HCT116 (cell line): ENCODE results near the gene L1CAM. TPM values are rescaled to one million over a fixed set of nuclear protein-coding genes. Genes with fewer than 3 reads are reported as not detected.

Experiments used
- ATAC-seq: fragments of 200-7000 bp; cut with Tn5 transposase; 2 replicates; pipeline ENCODE4 v1.9.1; 2020; ENCODE audit warnings: mild to moderate bottlenecking, moderate library complexity
- BruUV-seq: library from RNA; stranded (reverse); fragments of 400-500 nt; replicated peaks from 2 replicates; lab custom pipeline; 2021; lab: Mats Ljungman, UMichigan
- CTCF ChIA-PET: fragments of 300-600 bp; sonication (Branson Sonifier 250); formaldehyde crosslinking; loops from one replicate; lab custom pipeline; 2021; ENCODE audit warnings: antibody characterized with exemption; lab: Charles Lee
- POLR2A ChIA-PET: fragments of 300-600, 350-600 bp; sonication (Branson Sonifier 250); formaldehyde crosslinking; loops from one replicate; lab custom pipeline; 2021; ENCODE audit warnings: antibody characterized with exemption; lab: Charles Lee
- RAD21 ChIA-PET, 2 experiments: fragments of 300-600 bp; sonication (Branson Sonifier 250); formaldehyde crosslinking; loops; one replicate each; lab custom pipeline; 2023; ENCODE audit warnings: low total read pairs in 2 of 2; ENCODE audit not compliant: uncharacterized antibody in 2 of 2, unreplicated experiment in 2 of 2, low non-redundant PET in 1 of 2; lab: Charles Lee
- DNase-seq: peaks from one replicate; pipeline ENCODE4 v3.0.0-alpha.2; 2010; ENCODE audit warnings: low read depth, low spot score
- H2AFZ ChIP-seq: fragments of 200-600 bp; shearing (Covaris generic), sonication (generic); 2 replicates; pipeline ENCODE4 v1.6.1; 2017; ENCODE audit warnings: low read depth, mixed run types, mixed read lengths, antibody characterized with exemption, low read length; ENCODE audit not compliant: poor library complexity, severe bottlenecking
- H3K27ac ChIP-seq: 2 replicates; pipeline ENCODE4 v1.5.1; 2012; ENCODE audit warnings: low read depth, low read length
- H3K27me3 ChIP-seq: fragments of 200-600 bp; sonication (generic); 2 replicates; pipeline ENCODE4 v1.6.1; 2016; ENCODE audit warnings: mixed run types, low read length, mixed read lengths; ENCODE audit not compliant: insufficient read depth
- H3K36me3 ChIP-seq, 2 experiments: fragments of 200-500 bp in 1 of 2; fragments of 200-600 bp in 1 of 2; sonication (Bioruptor generic) in 1 of 2; sonication (generic) in 1 of 2; 2 replicates each; pipeline versions ENCODE4 v1.5.1 to v1.6.1; 2014 to 2016; ENCODE audit warnings: low read length in 2 of 2, inconsistent platforms in 1 of 2, mixed read lengths in 1 of 2, mixed run types in 1 of 2; ENCODE audit not compliant: insufficient read depth in 2 of 2, control insufficient read depth in 1 of 2
- H3K4me1 ChIP-seq, 2 experiments: fragments of 200-600 bp in 1 of 2; sonication (generic) in 1 of 2; 2 replicates each; pipeline versions ENCODE4 v1.5.1 to v1.6.1; 2012 to 2017; ENCODE audit warnings: low read length in 2 of 2, inconsistent platforms in 1 of 2, mild to moderate bottlenecking in 1 of 2, mixed read lengths in 1 of 2, mixed run types in 1 of 2, moderate library complexity in 1 of 2; ENCODE audit not compliant: insufficient read depth in 2 of 2, control insufficient read depth in 1 of 2
- H3K4me2 ChIP-seq: fragments of 200-600 bp; sonication (generic); 2 replicates; pipeline ENCODE4 v1.6.1; 2017; ENCODE audit warnings: mixed run types, low read length, mixed read lengths
- H3K4me3 ChIP-seq, 2 experiments: fragments of 200-600 bp in 1 of 2; sonication (generic) in 1 of 2; replicated peaks in 1 of 2; 2 replicates each; pipeline ENCODE4 v1.5.1; 2011 to 2016; ENCODE audit warnings: low read length in 2 of 2, control low read depth in 1 of 2, low read depth in 1 of 2, mild to moderate bottlenecking in 1 of 2, mixed read lengths in 1 of 2, mixed run types in 1 of 2
- H3K79me2 ChIP-seq: fragments of 200-600 bp; sonication (generic); 2 replicates; pipeline ENCODE4 v1.6.1; 2017; ENCODE audit warnings: mild to moderate bottlenecking, mixed run types, low read length, moderate library complexity, mixed read lengths; ENCODE audit not compliant: insufficient read depth
- H3K9ac ChIP-seq: fragments of 200-600 bp; sonication (generic); 2 replicates; pipeline ENCODE4 v1.6.1; 2016; ENCODE audit warnings: low read length, mixed read lengths
- H3K9me2 ChIP-seq: fragments of 200-600 bp; sonication (generic), shearing (Covaris generic); 2 replicates; pipeline ENCODE4 v1.6.1; 2017; ENCODE audit warnings: mixed run types, mild to moderate bottlenecking, moderate library complexity; ENCODE audit not compliant: insufficient read depth
- H3K9me3 ChIP-seq, 2 experiments: fragments of 200-500 bp in 1 of 2; fragments of 200-600 bp in 1 of 2; sonication (Bioruptor generic) in 1 of 2; sonication (generic) in 1 of 2; 2 replicates each; pipeline ENCODE4 v1.6.1; 2014 to 2017; ENCODE audit warnings: low read length in 2 of 2, mixed read lengths in 2 of 2, inconsistent platforms in 1 of 2, low read depth in 1 of 2, mild to moderate bottlenecking in 1 of 2, mixed run types in 1 of 2, moderate library complexity in 1 of 2; ENCODE audit not compliant: control insufficient read depth in 1 of 2, insufficient read depth in 1 of 2
- H4K20me1 ChIP-seq: fragments of 200-600 bp; sonication (generic), shearing (Covaris generic); 2 replicates; pipeline ENCODE4 v1.6.1; 2017; ENCODE audit warnings: mixed run types, mild to moderate bottlenecking, moderate library complexity; ENCODE audit not compliant: insufficient read depth
- MAX ChIP-seq: IDR thresholded peaks from 2 replicates; pipeline ENCODE4 v1.6.1; 2012
- POLR2A ChIP-seq: IDR thresholded peaks from 2 replicates; pipeline ENCODE4 v1.7.0; 2011; ENCODE audit warnings: borderline replicate concordance; ENCODE audit not compliant: insufficient read depth, insufficient read length; ENCODE audit errors: extremely low read depth
- POLR2AphosphoS5 ChIP-seq: IDR thresholded peaks from 2 replicates; pipeline ENCODE4 v1.6.1; 2011; ENCODE audit warnings: mild to moderate bottlenecking, low read depth, low read length, moderate library complexity
- RAD21 ChIP-seq: IDR thresholded peaks from 2 replicates; pipeline ENCODE4 v1.6.1; 2012; ENCODE audit warnings: low read depth, mild to moderate bottlenecking
- REST ChIP-seq: IDR thresholded peaks from 2 replicates; pipeline ENCODE4 v1.6.1; 2012; ENCODE audit warnings: low read depth
- SIN3A ChIP-seq: IDR thresholded peaks from 2 replicates; pipeline ENCODE4 v1.6.1; 2012; ENCODE audit warnings: low read depth
- SP1 ChIP-seq: IDR thresholded peaks from 2 replicates; pipeline ENCODE4 v1.6.1; 2012; ENCODE audit warnings: low read depth
- YY1 ChIP-seq: IDR thresholded peaks from 2 replicates; pipeline ENCODE4 v1.6.1; 2011; ENCODE audit warnings: low read length, low read depth, moderate library complexity, mild to moderate bottlenecking; ENCODE audit not compliant: insufficient replicate concordance; ENCODE audit errors: extremely low read depth
- intact Hi-C: fragments of 100-400 bp; cut with micrococcal nuclease; formaldehyde crosslinking; loops from 2 replicates; pipeline ENCODE4 v1.10.0; 2022
- total RNA-seq: library from RNA; stranded (reverse); gene quantifications from one replicate; pipeline ENCODE4 v1.2.1, GENCODE V29; 2021; ENCODE audit not compliant: unreplicated experiment
- TF ChIP-seq, protein P1 (sequence below), 3 experiments: fragments of 200-600 bp in 1 of 3; sonication (generic) in 1 of 3; IDR thresholded peaks in 2 of 3; conservative IDR thresholded peaks in 1 of 3; 2 replicates each; pipeline ENCODE4 v1.5.1; 2012 to 2017; ENCODE audit warnings: low read depth in 2 of 3, low read length in 2 of 3, antibody characterized with exemption in 1 of 3, borderline replicate concordance in 1 of 3, control low read depth in 1 of 3, mild to moderate bottlenecking in 1 of 3, mixed read lengths in 1 of 3, mixed run types in 1 of 3, moderate library complexity in 1 of 3; ENCODE audit not compliant: insufficient read depth in 1 of 3

L1CAM gene
- total RNA-seq, 1 experiment from 2014 or later = 14.8 TPM

DNA sequence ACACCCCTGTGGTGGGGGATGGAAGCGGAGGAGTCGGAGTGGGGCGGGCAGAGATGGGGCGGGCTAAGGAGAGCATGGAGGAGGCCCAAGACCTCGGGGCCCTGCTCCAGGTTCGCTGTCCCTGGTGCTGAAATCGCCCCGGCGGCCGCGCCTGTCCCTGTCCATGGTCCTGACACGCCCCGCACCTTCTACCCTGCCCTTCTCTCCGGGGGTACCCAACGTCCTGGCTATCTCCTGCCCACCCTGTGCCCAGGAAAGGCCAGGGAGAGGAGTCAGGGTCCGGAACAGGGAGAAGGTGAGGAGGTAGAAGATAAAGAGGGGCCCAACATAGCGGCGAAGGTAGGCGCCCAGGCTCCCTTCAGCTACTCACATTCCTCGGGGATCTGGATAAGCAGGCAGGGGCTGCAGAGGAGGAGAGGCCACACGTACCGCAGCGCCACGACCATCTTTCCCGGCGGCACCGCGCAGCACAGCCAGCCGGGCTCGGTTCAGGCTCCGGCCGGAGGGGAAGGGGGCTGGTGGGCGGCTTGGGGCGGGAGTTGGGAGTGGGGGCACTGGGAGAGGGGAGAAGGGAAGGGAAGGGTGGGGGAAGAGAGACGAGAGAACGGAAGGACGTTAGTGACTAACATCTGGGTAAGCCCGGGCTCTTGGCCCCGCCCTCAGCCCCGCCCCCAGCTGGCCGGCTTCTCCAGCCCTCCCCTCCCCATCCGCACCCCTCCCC, 10.4 kb downstream of the L1CAM start:
- intact Hi-C loops = no loop called here
- no peak for DNase-seq
- no TSS peak for BruUV-seq

More for the DNA sequence above, 10.4 kb downstream of the L1CAM start:
- no peaks in the 10 kb centered on the region for H3K9me2 ChIP-seq
- ATAC-seq = peak; percentile 60
- no peaks in the 10 kb centered on the region for H3K9me3 ChIP-seq
- no peak overlapping the region for H3K27ac ChIP-seq
- RAD21 ChIA-PET = no interaction called here
- no peaks in the 10 kb centered on the region for H4K20me1 ChIP-seq
- H3K36me3 ChIP-seq = no peaks in the 10 kb centered on the region
- no peak overlapping the region for H3K4me3 ChIP-seq
- H3K79me2 ChIP-seq = no peaks in the 10 kb centered on the region
- TF ChIP-seq REST (peak; percentile 96), MAX (peak; percentile 46; the same call in 1 of the 2 replicates), SIN3A (peak; percentile 83), POLR2AphosphoS5 (no peak), RAD21 (no peak), POLR2A (no peak), YY1 (no peak), SP1 (no peak)
- TF ChIP-seq, protein P1, sequence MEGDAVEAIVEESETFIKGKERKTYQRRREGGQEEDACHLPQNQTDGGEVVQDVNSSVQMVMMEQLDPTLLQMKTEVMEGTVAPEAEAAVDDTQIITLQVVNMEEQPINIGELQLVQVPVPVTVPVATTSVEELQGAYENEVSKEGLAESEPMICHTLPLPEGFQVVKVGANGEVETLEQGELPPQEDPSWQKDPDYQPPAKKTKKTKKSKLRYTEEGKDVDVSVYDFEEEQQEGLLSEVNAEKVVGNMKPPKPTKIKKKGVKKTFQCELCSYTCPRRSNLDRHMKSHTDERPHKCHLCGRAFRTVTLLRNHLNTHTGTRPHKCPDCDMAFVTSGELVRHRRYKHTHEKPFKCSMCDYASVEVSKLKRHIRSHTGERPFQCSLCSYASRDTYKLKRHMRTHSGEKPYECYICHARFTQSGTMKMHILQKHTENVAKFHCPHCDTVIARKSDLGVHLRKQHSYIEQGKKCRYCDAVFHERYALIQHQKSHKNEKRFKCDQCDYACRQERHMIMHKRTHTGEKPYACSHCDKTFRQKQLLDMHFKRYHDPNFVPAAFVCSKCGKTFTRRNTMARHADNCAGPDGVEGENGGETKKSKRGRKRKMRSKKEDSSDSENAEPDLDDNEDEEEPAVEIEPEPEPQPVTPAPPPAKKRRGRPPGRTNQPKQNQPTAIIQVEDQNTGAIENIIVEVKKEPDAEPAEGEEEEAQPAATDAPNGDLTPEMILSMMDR (IDR thresholded peaks at IDR 0.05 in 2 of 3, conservative IDR thresholded peaks at IDR 0.05 in 1 of 3; ENCODE audit: borderline replicate concordance in 1 of 3, insufficient read depth in 1 of 3, low read depth in 2 of 3, low read length in 2 of 3) = no peak
- TF ChIP-seq, all 23 proteins: peak for 3
- CTCF ChIA-PET = no interaction called here
- H3K4me2 ChIP-seq = no peak overlapping the region
- H3K4me1 ChIP-seq = no peaks in the 10 kb centered on the region
- H2AFZ ChIP-seq = no peak overlapping the region
- POLR2A ChIA-PET = no interaction called here
- H3K27me3 ChIP-seq = no peaks in the 10 kb centered on the region
- H3K9ac ChIP-seq = no peak overlapping the region
